Panc1 (cell line): Measurements from ENCODE around the gene BRD3. TPM values are rescaled to one million over a fixed set of nuclear protein-coding genes. Genes with fewer than 3 reads are reported as not detected.

Experiments used
- ATAC-seq: fragments of 200-7000 bp; cut with Tn5 transposase; 2 replicates; pipeline ENCODE4 v1.9.1; 2020; ENCODE audit warnings: mild to moderate bottlenecking, moderate library complexity
- BruUV-seq: library from RNA; stranded (reverse); fragments of 400-500 nt; replicated peaks from 2 replicates; lab custom pipeline; 2021; lab: Mats Ljungman, UMichigan
- CTCF ChIA-PET: fragments of 300-600 bp; sonication (Branson Sonifier 250); formaldehyde crosslinking; loops from one replicate; lab custom pipeline; 2022; ENCODE audit warnings: antibody characterized with exemption; lab: Charles Lee
- POLR2A ChIA-PET: fragments of 300-600 bp; sonication (Branson Sonifier 250); formaldehyde crosslinking; loops from one replicate; lab custom pipeline; 2022; ENCODE audit warnings: antibody characterized with exemption; lab: Charles Lee
- DNase-seq: peaks from one replicate; pipeline ENCODE4 v3.0.0-alpha.2; 2010; ENCODE audit warnings: low read depth, low spot score
- H3K27ac ChIP-seq: 2 replicates; pipeline ENCODE4 v1.5.1; 2011; ENCODE audit warnings: mild to moderate bottlenecking, low read length, inconsistent platforms
- H3K27me3 ChIP-seq: fragments of 200-500 bp; sonication (Bioruptor generic); 2 replicates; pipeline ENCODE4 v1.6.0; 2014; ENCODE audit warnings: low read length, inconsistent platforms; ENCODE audit not compliant: control insufficient read depth, insufficient read depth
- H3K36me3 ChIP-seq: fragments of 200-500 bp; sonication (Bioruptor generic); 2 replicates; pipeline ENCODE4 v1.5.1; 2014; ENCODE audit warnings: inconsistent platforms, mild to moderate bottlenecking, low read length, moderate library complexity; ENCODE audit not compliant: control insufficient read depth, insufficient read depth
- H3K4me1 ChIP-seq: 2 replicates; pipeline ENCODE4 v1.5.1; 2011; ENCODE audit warnings: inconsistent platforms, mild to moderate bottlenecking, low read length, moderate library complexity; ENCODE audit not compliant: control insufficient read depth, insufficient read depth
- H3K4me3 ChIP-seq, 2 experiments: 2 replicates each; pipeline ENCODE4 v1.5.1; 2011 to 2012; ENCODE audit warnings: low read depth in 2 of 2, low read length in 2 of 2, mild to moderate bottlenecking in 2 of 2, inconsistent platforms in 1 of 2, moderate library complexity in 1 of 2
- H3K9me3 ChIP-seq: fragments of 200-500 bp; sonication (Bioruptor generic); 2 replicates; pipeline ENCODE4 v1.5.1; 2014; ENCODE audit warnings: low read depth, mild to moderate bottlenecking, inconsistent platforms, low read length, moderate library complexity; ENCODE audit not compliant: control insufficient read depth, insufficient read depth
- CTCF ChIP-seq: fragments of 450-650 bp; IDR thresholded peaks from 2 replicates; pipeline ENCODE4 v1.5.1; 2017; ENCODE audit warnings: mild to moderate bottlenecking
- POLR2AphosphoS5 ChIP-seq: IDR thresholded peaks from 2 replicates; pipeline ENCODE4 v1.6.1; 2012; ENCODE audit warnings: mild to moderate bottlenecking, low read depth, low read length, moderate library complexity
- REST ChIP-seq, 2 experiments: IDR thresholded peaks; 2 replicates each; pipeline ENCODE4 v1.6.1; 2011 to 2012; ENCODE audit warnings: low read depth in 2 of 2, control low read depth in 1 of 2, low read length in 1 of 2, mild to moderate bottlenecking in 1 of 2, moderate library complexity in 1 of 2; ENCODE audit not compliant: insufficient read depth in 1 of 2
- SIN3A ChIP-seq: IDR thresholded peaks from 2 replicates; pipeline ENCODE4 v1.6.1; 2012; ENCODE audit warnings: low read depth, mild to moderate bottlenecking, low read length, moderate library complexity, borderline replicate concordance; ENCODE audit not compliant: insufficient read depth
- TCF7L2 ChIP-seq: IDR thresholded peaks from 2 replicates; pipeline ENCODE4 v1.6.1; 2011; ENCODE audit warnings: mild to moderate bottlenecking, low read depth, low read length, inconsistent platforms
- in situ Hi-C: cut with HindIII; loops from 2 replicates; pipeline ENCODE4 v1.10.0; 2016; ENCODE audit warnings: low sequenced_read_pairs, low pct_unique_long_range_greater_than_20kb
- intact Hi-C: fragments of 100-400 bp; cut with micrococcal nuclease; formaldehyde crosslinking; loops from one replicate; pipeline ENCODE4 v1.10.0; 2022; ENCODE audit not compliant: unreplicated experiment
- total RNA-seq: library from RNA; stranded (reverse); gene quantifications from one replicate; pipeline ENCODE4 v1.2.1, GENCODE V29; 2021; ENCODE audit not compliant: unreplicated experiment

The BRD3 gene
- total RNA-seq, 1 experiment from 2014 or later, result 27.6 TPM

- BruUV-seq, result no TSS peak
- ChIA-PET CTCF (no interaction called here), POLR2A (no interaction called here)
- H3K27me3 ChIP-seq, result no peaks in the 10 kb centered on the region
- H3K27ac ChIP-seq, result no peak overlapping the region
- H3K9me3 ChIP-seq, result no peaks in the 10 kb centered on the region
- TF ChIP-seq REST (IDR thresholded peaks at IDR 0.05; ENCODE audit: insufficient read depth in 1 of 2, low read depth in 2 of 2, low read length in 1 of 2) (no peak), TCF7L2 (no peak), POLR2AphosphoS5 (no peak), CTCF (no peak), SIN3A (no peak)
- no peak for ATAC-seq
- no peaks in the 10 kb centered on the region; the same call in 1 of the 2 replicates for H3K36me3 ChIP-seq
- no peaks in the 10 kb centered on the region; the same call in 1 of the 2 replicates for H3K4me1 ChIP-seq
- in situ Hi-C loops, result no loop called here
- no peak overlapping the region for H3K4me3 ChIP-seq
- intact Hi-C loops, result no loop called here
- DNase-seq, result no peak
Observed at GRCh38 chr9:134061688-134062371, 6.0 kb downstream of the BRD3 start.

GRCh38 chr9:134061019-134061687 lies 6.7 kb downstream of the BRD3 start:
- no peak overlapping the region for H3K4me3 ChIP-seq
- CTCF ChIA-PET, result no interaction called here
- no peak for TF ChIP-seq REST (IDR thresholded peaks at IDR 0.05; ENCODE audit: insufficient read depth in 1 of 2, low read depth in 2 of 2, low read length in 1 of 2)
- TF ChIP-seq CTCF, result no peak
- BruUV-seq, result no TSS peak
- POLR2A ChIA-PET, result no interaction called here
- intact Hi-C loops (no loop called here), in situ Hi-C loops (no loop called here)
- H3K9me3 ChIP-seq, result no peaks in the 10 kb centered on the region
- H3K36me3 ChIP-seq, result no peaks in the 10 kb centered on the region
- H3K27me3 ChIP-seq, result no peaks in the 10 kb centered on the region
- DNase-seq (no peak), ATAC-seq (no peak)
- peaks cover under 1% of the 10 kb centered on the region; the same call in 1 of the 2 replicates for H3K4me1 ChIP-seq
- no peak overlapping the region for H3K27ac ChIP-seq
